GM12891 (cell line): ENCODE data around the gene PRM2.
"Not testable (repeated sequence)": the region's sequence is repeated elsewhere in the genome, so short reads cannot be mapped to it uniquely, and the experiment has no call there.

Experiments
- DNase-seq: peaks from one replicate; pipeline ENCODE4 v3.0.0; 2011; ENCODE audit warnings: low spot score; ENCODE audit not compliant: insufficient read length
- FAIRE-seq: peaks from 2 replicates; lab custom pipeline; 2011; peaks lifted over from hg19 to GRCh38; lab: Jason Lieb, UNC
- PAX5 ChIP-seq: IDR thresholded peaks from 2 replicates; pipeline ENCODE4 v1.6.1; 2011; ENCODE audit warnings: low read length, moderate library complexity, mild to moderate bottlenecking; ENCODE audit not compliant: insufficient read depth, severe bottlenecking
- POLR2A ChIP-seq: IDR thresholded peaks from 2 replicates; pipeline ENCODE4 v1.6.1; 2011; ENCODE audit warnings: low read depth, low read length, control low read depth
- POLR2AphosphoS5 ChIP-seq: IDR thresholded peaks from 2 replicates; pipeline ENCODE4 v1.6.1; 2011; ENCODE audit warnings: low read depth, low read length, control low read depth
- POU2F2 ChIP-seq: IDR thresholded peaks from 2 replicates; pipeline ENCODE4 v1.6.1; 2011; ENCODE audit warnings: low read depth, mild to moderate bottlenecking, control low read depth, low read length, moderate library complexity
- SPI1 ChIP-seq: IDR thresholded peaks from 2 replicates; pipeline ENCODE4 v1.6.1; 2011; ENCODE audit warnings: low read depth, low read length, control low read depth
- TAF1 ChIP-seq: IDR thresholded peaks from 2 replicates; pipeline ENCODE4 v1.6.1; 2011; ENCODE audit warnings: low read depth, low read length, control low read depth

Gene PRM2

DNA sequence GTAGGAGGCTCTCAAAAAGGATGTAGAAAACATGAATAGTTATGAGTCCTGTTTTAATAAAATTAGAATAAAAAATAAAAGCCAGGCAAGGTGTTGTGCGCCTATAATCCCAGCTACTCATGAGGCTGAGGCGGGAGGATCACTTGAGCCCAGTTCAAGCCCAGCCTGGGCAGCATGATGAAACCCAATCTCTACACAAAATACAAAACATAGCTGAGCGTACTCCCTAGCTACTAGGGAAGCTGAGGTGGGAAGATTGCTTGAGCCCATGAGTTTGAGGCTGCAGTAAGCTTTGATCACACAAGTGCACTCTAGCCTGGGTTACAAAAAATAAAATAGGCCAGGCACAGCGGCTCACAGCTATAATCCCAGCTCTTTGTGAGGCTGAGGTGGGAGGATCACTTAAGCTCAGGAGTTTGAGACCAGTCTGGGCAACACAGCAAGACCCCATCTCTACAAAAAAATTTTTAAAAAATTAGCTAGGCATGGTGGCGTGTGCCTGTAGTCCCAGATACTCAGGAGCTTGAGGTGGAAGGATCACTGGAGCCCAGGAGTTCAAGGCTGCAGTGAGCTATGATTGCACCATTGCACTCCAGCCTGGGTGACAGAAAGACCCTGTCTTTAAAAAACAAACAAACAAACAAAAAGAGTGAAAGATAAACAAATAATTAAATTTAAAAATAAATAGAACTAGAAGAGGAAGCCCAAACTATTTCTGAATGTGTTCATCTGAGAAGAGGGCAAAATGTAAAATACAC lies 22.0 kb upstream of the PRM2 start:
- DNase-seq (no peak), FAIRE-seq (peak; percentile 61)
- TF ChIP-seq SPI1, result no peak
- no peak for TF ChIP-seq POLR2A
- no peak for TF ChIP-seq POU2F2
- no peak for TF ChIP-seq TAF1
- no peak for TF ChIP-seq PAX5
- no peak for TF ChIP-seq POLR2AphosphoS5

DNA sequence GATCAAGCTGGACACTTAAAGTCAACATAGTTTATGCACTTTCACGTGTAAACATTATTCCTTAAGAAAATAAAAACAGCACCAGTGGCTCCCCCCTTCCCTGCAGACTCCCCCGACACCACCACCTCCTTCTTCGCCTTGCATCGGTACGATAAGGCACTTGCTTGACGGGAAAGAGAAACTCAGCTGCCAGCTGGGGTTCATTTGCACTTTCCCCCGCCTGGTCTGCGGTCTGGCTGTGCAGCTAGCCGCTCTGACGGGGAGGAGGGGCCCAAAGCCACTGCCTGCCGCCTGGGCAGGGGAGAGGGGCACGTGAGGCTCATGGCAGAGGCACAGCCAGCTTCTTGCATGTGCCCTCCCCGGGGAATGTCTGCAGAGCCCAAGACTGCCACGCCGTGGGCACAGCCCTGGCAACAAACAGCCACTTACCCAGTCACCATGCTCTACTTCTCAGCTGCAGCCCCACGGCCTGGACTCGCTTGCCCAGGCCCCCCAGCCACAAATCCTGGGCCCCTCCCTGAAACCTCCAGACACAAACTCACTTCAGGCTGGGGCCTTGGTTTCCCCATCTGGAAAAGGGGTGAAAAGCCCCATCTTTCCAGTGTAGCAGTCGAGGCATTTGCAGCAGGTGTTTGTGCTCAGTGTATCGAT lies 21.3 kb upstream of the PRM2 start:
- FAIRE-seq, result peak; percentile 96
- peak; percentile 76 for TF ChIP-seq POU2F2
- no peak for TF ChIP-seq PAX5
- TF ChIP-seq POLR2A, result peak; percentile 29; the same call in 1 of the 2 replicates
- TF ChIP-seq TAF1, result no peak
- no peak for TF ChIP-seq SPI1
- TF ChIP-seq POLR2AphosphoS5, result no peak

DNA sequence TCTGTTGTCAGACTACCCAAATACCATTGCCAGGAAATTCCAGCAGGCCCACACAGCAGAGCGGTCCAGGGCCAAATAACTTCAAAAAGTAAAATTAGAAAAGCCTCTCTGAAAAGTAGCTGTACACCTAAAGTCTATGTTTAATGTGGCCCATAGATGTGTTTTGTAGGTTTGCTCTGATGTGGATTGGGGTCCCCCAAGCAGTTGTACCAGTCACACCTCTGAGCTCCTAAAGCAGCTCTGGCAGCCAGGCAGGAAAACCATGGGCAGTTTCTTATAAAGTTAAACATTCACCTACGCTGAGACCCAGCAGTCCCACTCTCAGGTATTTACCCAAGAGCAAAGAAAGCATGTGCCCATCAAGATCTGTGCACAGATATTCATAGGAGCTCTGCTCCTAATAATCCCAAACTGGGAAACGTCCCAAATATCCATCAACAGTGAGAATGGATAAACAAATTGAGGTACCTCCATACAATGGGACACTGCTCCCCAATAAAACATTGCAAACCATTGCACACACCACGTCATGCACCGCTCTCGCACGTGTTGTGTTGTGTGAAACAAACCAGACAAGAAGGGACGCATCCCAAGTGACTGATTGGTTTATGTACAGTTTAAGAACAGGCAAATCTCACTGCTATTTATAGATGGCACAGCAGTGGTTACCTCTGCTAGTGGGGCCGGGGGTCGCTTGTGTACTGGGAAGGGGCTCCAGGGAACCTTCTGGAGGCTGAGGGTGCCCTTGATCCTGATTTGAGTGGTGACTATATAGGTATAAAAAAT lies 20.6 kb upstream of the PRM2 start:
- FAIRE-seq (no peak), DNase-seq (no peak)
- TF ChIP-seq POU2F2 (no peak), POLR2A (no peak), TAF1 (0 out of 2 replicates have a peak, but pooled peaks have one; percentile 9), SPI1 (no peak)

More for the DNA sequence above, 21.3 kb upstream of the PRM2 start:
- peak; percentile 51 for DNase-seq

- no peak for FAIRE-seq
- DNase-seq, result no peak
- TF ChIP-seq PAX5 (no peak), POLR2A (no peak), POLR2AphosphoS5 (no peak), TAF1 (no peak), POU2F2 (no peak), SPI1 (no peak)
Observed at GRCh38 chr16:11296351-11296705, 20.0 kb upstream of the PRM2 start.

- no peak for DNase-seq
- no peak for TF ChIP-seq POU2F2
- TF ChIP-seq SPI1, result no peak
- TF ChIP-seq TAF1, result no peak
- no peak for TF ChIP-seq POLR2A
- no peak for TF ChIP-seq POLR2AphosphoS5
- no peak for TF ChIP-seq PAX5
- FAIRE-seq, result no peak
Observed at GRCh38 chr16:11295672-11296071, 19.4 kb upstream of the PRM2 start.

DNA sequence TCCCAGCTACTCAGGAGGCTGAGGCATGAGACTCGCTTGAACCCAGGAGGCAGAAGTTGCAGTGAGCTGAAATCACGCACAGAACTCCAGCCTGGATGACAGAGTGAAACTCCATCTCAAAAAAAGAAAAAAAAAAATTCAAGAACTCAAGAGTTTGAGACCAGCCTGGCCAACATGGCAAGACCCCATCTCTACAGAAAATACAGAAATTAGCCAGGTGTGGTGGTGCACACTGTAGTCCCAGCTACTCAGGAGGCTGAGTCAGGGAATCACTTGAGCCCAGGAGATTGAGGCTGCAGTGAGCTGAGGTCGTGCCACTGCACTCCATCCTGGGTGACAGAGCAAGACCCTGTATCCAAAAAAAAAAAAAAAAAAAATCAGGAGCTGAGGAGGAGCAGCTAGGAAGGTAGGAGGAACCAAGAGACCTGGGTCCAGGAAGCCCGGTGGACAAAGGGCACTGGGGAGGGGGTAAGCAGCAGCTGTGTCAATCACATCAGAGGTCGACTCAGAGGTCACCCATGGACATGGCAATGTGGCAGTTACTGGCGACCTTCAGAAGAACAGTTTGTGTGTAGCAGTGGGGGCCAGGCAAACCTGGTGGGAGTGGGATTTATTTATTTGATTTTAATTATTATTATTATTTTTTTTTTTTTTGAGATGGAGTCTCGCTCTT lies 15.9 kb upstream of the PRM2 start:
- no peak for TF ChIP-seq POLR2A
- no peak for TF ChIP-seq POLR2AphosphoS5
- no peak for TF ChIP-seq POU2F2
- no peak for TF ChIP-seq PAX5
- TF ChIP-seq SPI1, result no peak
- no peak for TF ChIP-seq TAF1
- DNase-seq, result no peak
- no peak for FAIRE-seq

DNA sequence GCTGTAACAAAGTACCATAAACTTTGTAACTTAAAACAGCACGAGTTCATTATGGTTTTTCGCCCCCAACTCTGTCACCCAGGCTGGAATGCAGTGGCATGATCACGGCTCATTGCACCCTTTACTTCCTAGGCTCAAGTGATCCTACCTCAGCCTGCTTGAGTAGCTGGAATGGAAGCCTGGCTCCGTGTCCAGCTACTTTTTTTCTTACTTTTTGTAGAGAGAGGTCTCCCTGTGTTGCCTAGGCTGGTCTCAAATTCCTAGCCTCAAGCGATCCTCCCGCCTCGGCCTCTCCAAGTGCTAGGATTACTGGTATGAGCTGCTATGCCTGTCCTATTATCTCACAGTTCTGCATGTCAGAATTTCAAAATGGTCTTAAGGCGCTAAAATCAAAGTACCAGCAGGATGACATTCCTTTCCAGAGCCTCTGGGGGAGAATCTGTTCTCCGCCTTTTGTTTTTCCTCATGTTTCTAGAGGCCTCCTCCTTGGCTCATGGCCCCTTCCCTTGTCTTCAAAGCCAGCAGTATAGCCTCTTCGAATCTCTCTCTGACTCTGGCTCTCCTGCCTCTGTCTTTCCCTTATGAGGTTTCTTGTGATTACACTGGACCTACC lies 14.9 kb upstream of the PRM2 start:
- FAIRE-seq (no peak), DNase-seq (no peak)
- TF ChIP-seq POLR2AphosphoS5, result no peak

- TF ChIP-seq PAX5 (no peak), POLR2A (no peak), TAF1 (no peak)
- no peak for FAIRE-seq
- no peak for DNase-seq
Observed at GRCh38 chr16:11290102-11290893, 14.0 kb upstream of the PRM2 start.

GRCh38 chr16:11289696-11290095 lies 13.4 kb upstream of the PRM2 start:
- not testable (repeated sequence) for DNase-seq, FAIRE-seq
